Neural crest cell (in vitro differentiated cells): ENCODE data around the gene SEMA3F. TPM values are rescaled to one million over a fixed set of nuclear protein-coding genes. Genes with fewer than 3 reads are reported as not detected.

Source experiments
- DNase-seq: peaks from one replicate; pipeline ENCODE4 v3.0.0; 2021; ENCODE audit warnings: low read depth, mixed read lengths, low spot score
- H3K27ac Mint-ChIP-seq: one replicate; pipeline ENCODE4 v1.8.0; 2021; ENCODE audit warnings: mild to moderate bottlenecking, mixed read lengths; ENCODE audit not compliant: unreplicated experiment
- H3K27me3 Mint-ChIP-seq: 2 replicates; pipeline ENCODE4 v1.8.0; 2021; ENCODE audit warnings: low read depth, mild to moderate bottlenecking, mixed read lengths
- H3K36me3 Mint-ChIP-seq: 2 replicates; pipeline ENCODE4 v1.8.0; 2021; ENCODE audit warnings: low read depth, mild to moderate bottlenecking, mixed read lengths
- H3K4me1 Mint-ChIP-seq: 2 replicates; pipeline ENCODE4 v1.8.0; 2021; ENCODE audit warnings: mixed read lengths
- H3K4me3 Mint-ChIP-seq: one replicate; pipeline ENCODE4 v1.8.0; 2021; ENCODE audit warnings: mild to moderate bottlenecking, mixed read lengths
- H3K9me3 Mint-ChIP-seq: 2 replicates; pipeline ENCODE4 v1.8.0; 2021; ENCODE audit warnings: mixed read lengths
- total RNA-seq: library from RNA; stranded (reverse); gene quantifications from 2 replicates; pipeline ENCODE4 v1.2.1, GENCODE V29; 2021
- TF ChIP-seq, protein P1 (sequence below): fragments of 200-600 bp; sonication (generic); conservative IDR thresholded peaks from 2 replicates; pipeline ENCODE4 v1.5.0; 2021; ENCODE audit warnings: antibody characterized with exemption, mild to moderate bottlenecking

Gene SEMA3F
- total RNA-seq, 1 donor from 2014 or later: 4.2 TPM

DNA sequence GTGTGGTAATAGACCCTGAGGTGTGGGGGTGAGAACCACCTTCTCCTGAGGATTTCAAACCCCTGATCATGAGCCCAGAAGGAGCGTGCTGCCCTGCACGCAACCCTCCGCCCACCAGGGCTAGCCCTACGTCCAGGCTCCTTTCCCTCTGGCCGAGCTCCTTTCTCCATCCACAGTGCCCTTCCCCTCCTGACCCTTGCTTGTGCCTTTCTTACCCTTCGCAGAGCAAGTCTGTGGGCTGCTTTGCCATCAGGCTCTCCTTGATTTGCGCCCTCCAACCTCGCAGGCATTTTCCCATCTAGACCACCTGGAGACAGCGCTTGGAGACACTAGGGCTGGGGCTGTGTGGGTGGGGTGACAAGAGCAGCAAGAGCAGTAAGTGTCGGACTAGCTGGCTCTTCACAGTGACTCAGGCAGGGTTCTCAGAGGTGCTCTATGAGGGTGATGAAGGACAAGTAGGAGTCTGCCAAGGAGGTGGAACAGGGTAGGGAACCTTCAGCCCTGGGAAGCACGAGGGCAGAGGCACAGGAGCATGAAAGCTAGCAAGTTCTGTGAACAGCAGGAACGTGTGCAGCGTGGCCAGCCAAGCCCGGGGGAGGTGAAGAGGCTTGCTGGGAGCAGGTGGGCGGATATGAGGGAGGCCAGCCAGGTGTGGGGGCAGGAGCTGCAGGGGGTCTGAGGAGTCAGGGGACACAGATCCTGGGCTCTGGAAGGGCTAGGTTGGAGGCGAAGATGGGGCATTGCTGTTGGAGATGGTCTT is 47.4 kb downstream of the SEMA3F start:
- Mint-ChIP-seq H3K4me1 (peaks cover 9% of the 10 kb centered on the region), H3K36me3 (no peaks in the 10 kb centered on the region), H3K27me3 (peaks cover 45% of the 10 kb centered on the region), H3K4me3 (peak overlapping the region; percentile 14), H3K27ac (peak overlapping the region; percentile 40), H3K9me3 (no peaks in the 10 kb centered on the region)
- TF ChIP-seq, protein P1, sequence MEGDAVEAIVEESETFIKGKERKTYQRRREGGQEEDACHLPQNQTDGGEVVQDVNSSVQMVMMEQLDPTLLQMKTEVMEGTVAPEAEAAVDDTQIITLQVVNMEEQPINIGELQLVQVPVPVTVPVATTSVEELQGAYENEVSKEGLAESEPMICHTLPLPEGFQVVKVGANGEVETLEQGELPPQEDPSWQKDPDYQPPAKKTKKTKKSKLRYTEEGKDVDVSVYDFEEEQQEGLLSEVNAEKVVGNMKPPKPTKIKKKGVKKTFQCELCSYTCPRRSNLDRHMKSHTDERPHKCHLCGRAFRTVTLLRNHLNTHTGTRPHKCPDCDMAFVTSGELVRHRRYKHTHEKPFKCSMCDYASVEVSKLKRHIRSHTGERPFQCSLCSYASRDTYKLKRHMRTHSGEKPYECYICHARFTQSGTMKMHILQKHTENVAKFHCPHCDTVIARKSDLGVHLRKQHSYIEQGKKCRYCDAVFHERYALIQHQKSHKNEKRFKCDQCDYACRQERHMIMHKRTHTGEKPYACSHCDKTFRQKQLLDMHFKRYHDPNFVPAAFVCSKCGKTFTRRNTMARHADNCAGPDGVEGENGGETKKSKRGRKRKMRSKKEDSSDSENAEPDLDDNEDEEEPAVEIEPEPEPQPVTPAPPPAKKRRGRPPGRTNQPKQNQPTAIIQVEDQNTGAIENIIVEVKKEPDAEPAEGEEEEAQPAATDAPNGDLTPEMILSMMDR: no peak
- no peak for DNase-seq

GRCh38 chr3:50203113-50203808 is 48.1 kb downstream of the SEMA3F start:
- peaks cover 47% of the 10 kb centered on the region for H3K27me3 Mint-ChIP-seq
- no peak overlapping the region for H3K27ac Mint-ChIP-seq
- TF ChIP-seq, protein P1: no peak
- DNase-seq: no peak
- H3K4me1 Mint-ChIP-seq: peaks cover 9% of the 10 kb centered on the region
- H3K9me3 Mint-ChIP-seq: no peaks in the 10 kb centered on the region
- no peaks in the 10 kb centered on the region for H3K36me3 Mint-ChIP-seq
- peak overlapping the region; percentile 56 for H3K4me3 Mint-ChIP-seq

DNA sequence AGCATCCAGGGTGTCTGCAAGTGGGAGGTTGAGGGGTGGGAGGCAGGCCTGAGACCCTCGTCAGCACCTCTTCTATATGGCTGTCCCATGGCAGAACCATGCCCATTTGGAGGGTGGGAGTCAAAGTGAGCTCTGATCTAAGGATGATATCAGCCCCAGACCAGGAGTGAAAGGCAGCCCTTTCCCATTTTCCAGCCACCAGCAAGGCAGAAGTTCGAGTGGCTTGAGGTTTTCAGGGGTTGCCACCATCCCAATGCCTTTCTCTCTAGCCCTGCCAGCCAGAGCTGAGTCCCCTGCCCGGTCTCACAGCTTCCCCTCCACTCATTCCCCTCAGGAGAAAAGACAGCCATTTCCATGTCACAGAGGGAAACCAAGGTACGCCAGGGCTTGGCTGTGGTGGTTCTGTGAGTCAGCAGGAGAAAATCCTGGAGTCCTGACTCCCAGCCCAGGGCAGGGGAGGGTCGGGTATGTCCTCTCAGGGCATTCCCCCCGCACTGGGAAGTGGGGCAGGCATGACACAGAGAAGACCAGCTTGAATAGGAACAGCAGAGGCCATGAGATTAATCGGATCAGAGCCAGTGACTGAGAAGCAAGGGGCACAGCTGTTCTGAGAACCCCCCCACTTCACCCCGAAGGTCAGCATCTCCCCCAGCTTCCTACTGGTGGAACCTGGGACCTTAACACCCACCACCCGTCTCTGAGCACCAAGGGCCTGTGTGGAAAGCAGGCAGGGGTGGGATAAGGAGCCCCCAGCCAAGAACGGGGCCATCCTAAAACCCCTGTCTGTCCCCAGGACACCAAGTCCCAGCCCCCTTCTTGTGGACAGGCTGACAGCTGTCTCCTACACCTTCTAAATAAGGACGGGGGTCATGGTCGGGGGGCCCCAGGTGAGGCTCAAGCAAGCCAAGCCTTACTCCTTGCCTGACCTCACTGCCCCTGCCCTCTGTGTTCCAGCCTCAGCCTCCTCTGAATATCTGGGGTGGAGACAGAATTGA is 49.0 kb downstream of the SEMA3F start:
- H3K27ac Mint-ChIP-seq: no peak overlapping the region
- peaks cover 52% of the 10 kb centered on the region for H3K27me3 Mint-ChIP-seq
- peak overlapping the region; percentile 56 for H3K4me3 Mint-ChIP-seq
- TF ChIP-seq, protein P1: no peak
- no peaks in the 10 kb centered on the region for H3K9me3 Mint-ChIP-seq
- DNase-seq: no peak
- H3K36me3 Mint-ChIP-seq: no peaks in the 10 kb centered on the region
- H3K4me1 Mint-ChIP-seq: peaks cover 14% of the 10 kb centered on the region

GRCh38 chr3:50204804-50205412 is 49.8 kb downstream of the SEMA3F start, which contains the start of gene SLC38A3:
SLC38A3 (plus strand) TSS chr3:50205271; CDS start chr3:50214200, 8,929 bp downstream.
- H3K9me3 Mint-ChIP-seq: no peaks in the 10 kb centered on the region
- TF ChIP-seq, protein P1: no peak
- no peak within 1 kb of the TSS for H3K27ac Mint-ChIP-seq
- H3K4me3 Mint-ChIP-seq: peak within 1 kb of the TSS; percentile 41
- peak; percentile 48 for DNase-seq
- peaks cover 49% of the 10 kb centered on the region for H3K27me3 Mint-ChIP-seq
- no peaks in the 10 kb centered on the region for H3K36me3 Mint-ChIP-seq
- H3K4me1 Mint-ChIP-seq: peaks cover 14% of the 10 kb centered on the region
